HL-60 (cell line): Measurements from ENCODE around the gene SNUPN.
A peak's percentile ranks its signal among the peaks of the same experiment; 100 is the strongest.

ENCODE experiments used
- CTCF ChIP-seq: IDR thresholded peaks from one replicate; pipeline ENCODE4 v1.5.1; 2011; ENCODE audit warnings: low read length, control low read depth, inconsistent platforms; ENCODE audit not compliant: insufficient read depth
- GABPA ChIP-seq: IDR thresholded peaks from 2 replicates; pipeline ENCODE4 v1.6.1; 2012; ENCODE audit warnings: low read depth
- POLR2AphosphoS5 ChIP-seq: IDR thresholded peaks from 2 replicates; pipeline ENCODE4 v1.6.1; 2012; ENCODE audit warnings: low read depth
- REST ChIP-seq: IDR thresholded peaks from 2 replicates; pipeline ENCODE4 v1.6.1; 2012; ENCODE audit warnings: low read depth; ENCODE audit not compliant: insufficient replicate concordance

GRCh38 chr15:75647370-75648155 is 22.0 kb upstream of the SNUPN start, which contains the start of gene SNX33:
- TF ChIP-seq CTCF (peak; percentile 22), REST (no peak), POLR2AphosphoS5 (no peak), GABPA (no peak)
